SK-N-SH treated with all-trans-retinoic acid at 6 μM for 48 hours (cell line): Measurements from ENCODE around the gene TPST2.

ENCODE experiments used
- ATAC-seq: fragments of 200-7000 bp; cut with Tn5 transposase; 3 replicates; pipeline ENCODE4 v1.9.1; 2020; ENCODE audit warnings: mild to moderate bottlenecking, moderate library complexity
- ARNTL ChIP-seq: fragments of 450-650 bp; formaldehyde crosslinking; IDR thresholded peaks from 2 replicates; pipeline ENCODE4 v1.5.0; 2020; ENCODE audit warnings: low read depth, mild to moderate bottlenecking, moderate library complexity, borderline replicate concordance
- BACH2 ChIP-seq: fragments of 250-450 bp; sonication (Bioruptor Pico); IDR thresholded peaks from 2 replicates; pipeline ENCODE4 v1.9.0; 2021; ENCODE audit warnings: mild to moderate bottlenecking, borderline replicate concordance
- CREB5 ChIP-seq: fragments of 250-450 bp; sonication (Bioruptor Pico); IDR thresholded peaks from 2 replicates; pipeline ENCODE4 v1.5.1; 2020; ENCODE audit warnings: low read depth, mild to moderate bottlenecking, moderate library complexity
- CSDC2 ChIP-seq: fragments of 250-450 bp; sonication (Bioruptor Pico); IDR thresholded peaks from 2 replicates; pipeline ENCODE4 v1.5.0; 2020; ENCODE audit warnings: mild to moderate bottlenecking, moderate library complexity
- ESRRG ChIP-seq: fragments of 250-450 bp; sonication (Bioruptor Pico); IDR thresholded peaks from 2 replicates; pipeline ENCODE4 v1.6.1; 2021; ENCODE audit warnings: mild to moderate bottlenecking
- GLIS3 ChIP-seq: fragments of 250-450 bp; sonication (Bioruptor Pico); IDR thresholded peaks from 2 replicates; pipeline ENCODE4 v1.5.0; 2020; ENCODE audit warnings: mild to moderate bottlenecking, moderate library complexity
- ISL1 ChIP-seq: fragments of 250-450 bp; sonication (Bioruptor Pico); IDR thresholded peaks from 2 replicates; pipeline ENCODE4 v2.1.2; 2022; ENCODE audit warnings: mild to moderate bottlenecking, moderate library complexity
- OSR1 ChIP-seq: fragments of 250-450 bp; sonication (Bioruptor Pico); IDR thresholded peaks from 2 replicates; pipeline ENCODE4 v1.8.0; 2022; ENCODE audit warnings: moderate library complexity, mild to moderate bottlenecking, inconsistent platforms
- PATZ1 ChIP-seq: fragments of 250-450 bp; sonication (Bioruptor Pico); IDR thresholded peaks from 2 replicates; pipeline ENCODE4 v1.8.0; 2020; ENCODE audit warnings: mild to moderate bottlenecking, moderate library complexity, borderline replicate concordance
- PPARA ChIP-seq: fragments of 250-450 bp; sonication (Bioruptor Pico); IDR thresholded peaks from 2 replicates; pipeline ENCODE4 v1.5.0; 2020; ENCODE audit warnings: mild to moderate bottlenecking, borderline replicate concordance
- RARB ChIP-seq: fragments of 250-450 bp; sonication (Bioruptor Pico); IDR thresholded peaks from 2 replicates; pipeline ENCODE4 v1.8.0; 2021; ENCODE audit warnings: mild to moderate bottlenecking, moderate library complexity
- SNAI2 ChIP-seq: fragments of 250-450 bp; sonication (Bioruptor Pico); IDR thresholded peaks from 2 replicates; pipeline ENCODE4 v1.5.0; 2020; ENCODE audit warnings: mild to moderate bottlenecking, moderate library complexity
- TCF4 ChIP-seq: fragments of 250-450 bp; sonication (Bioruptor Pico); IDR thresholded peaks from 2 replicates; pipeline ENCODE4 v1.8.0; 2021; ENCODE audit warnings: mild to moderate bottlenecking, moderate library complexity, borderline replicate concordance
- TOX ChIP-seq: fragments of 250-450 bp; sonication (Bioruptor Pico); IDR thresholded peaks from 2 replicates; pipeline ENCODE4 v1.8.0; 2021; ENCODE audit warnings: mild to moderate bottlenecking, moderate library complexity, borderline replicate concordance
- TSHZ2 ChIP-seq: fragments of 250-450 bp; sonication (Bioruptor Pico); IDR thresholded peaks from 2 replicates; pipeline ENCODE4 v1.5.0; 2020; ENCODE audit warnings: mild to moderate bottlenecking, moderate library complexity
- ZFP3 ChIP-seq: fragments of 250-450 bp; sonication (Bioruptor Pico); IDR thresholded peaks from 2 replicates; pipeline ENCODE4 v1.5.0; 2020; ENCODE audit warnings: mild to moderate bottlenecking, moderate library complexity
- ZFP30 ChIP-seq: fragments of 450-650 bp; formaldehyde crosslinking; IDR thresholded peaks from 2 replicates; pipeline ENCODE4 v1.5.0; 2022; ENCODE audit warnings: mild to moderate bottlenecking, moderate library complexity
- ZNF565 ChIP-seq: fragments of 450-650 bp; formaldehyde crosslinking; conservative IDR thresholded peaks from 2 replicates; pipeline ENCODE4 v1.5.0; 2020; ENCODE audit warnings: low read depth, mild to moderate bottlenecking, moderate library complexity
- ZNF8 ChIP-seq: fragments of 450-650 bp; formaldehyde crosslinking; IDR thresholded peaks from 2 replicates; pipeline ENCODE4 v1.5.0; 2020; ENCODE audit warnings: mild to moderate bottlenecking, moderate library complexity

TPST2 gene

GRCh38 chr22:26489447-26490036 is 100.4 kb downstream of the TPST2 start:
- no peak for ATAC-seq
- TF ChIP-seq ARNTL (CRISPR knock-in tag) (no peak), ESRRG (no peak), PATZ1 (CRISPR knock-in tag) (no peak), TOX (CRISPR knock-in tag) (no peak), TCF4 (CRISPR knock-in tag) (no peak), ZNF8 (no peak), GLIS3 (CRISPR knock-in tag) (no peak), PPARA (no peak), OSR1 (CRISPR knock-in tag) (no peak), ZNF565 (no peak), ZFP30 (CRISPR knock-in tag) (no peak), ZFP3 (CRISPR knock-in tag) (no peak), RARB (CRISPR knock-in tag) (no peak), BACH2 (no peak), CREB5 (CRISPR knock-in tag) (no peak), SNAI2 (CRISPR knock-in tag) (no peak)

GRCh38 chr22:26487996-26488395 is 101.9 kb downstream of the TPST2 start:
- no peak for ATAC-seq
- no peak for TF ChIP-seq SNAI2 (CRISPR knock-in tag)
- TF ChIP-seq OSR1 (CRISPR knock-in tag): no peak
- no peak for TF ChIP-seq BACH2
- TF ChIP-seq ZFP30 (CRISPR knock-in tag): no peak
- TF ChIP-seq RARB (CRISPR knock-in tag): no peak
- no peak for TF ChIP-seq ARNTL (CRISPR knock-in tag)
- no peak for TF ChIP-seq ESRRG

- TF ChIP-seq TOX (CRISPR knock-in tag): no peak
- TF ChIP-seq ISL1 (CRISPR knock-in tag): no peak
- no peak for TF ChIP-seq GLIS3 (CRISPR knock-in tag)
- no peak for TF ChIP-seq CSDC2
- no peak for TF ChIP-seq ZFP30 (CRISPR knock-in tag)
- TF ChIP-seq ARNTL (CRISPR knock-in tag): no peak
- TF ChIP-seq ZFP3 (CRISPR knock-in tag): no peak
- TF ChIP-seq CREB5 (CRISPR knock-in tag): no peak
- no peak for ATAC-seq
Measured at GRCh38 chr22:26486394-26486793, 103.5 kb downstream of the TPST2 start.

- TF ChIP-seq ZNF565: no peak
- TF ChIP-seq ZFP3 (CRISPR knock-in tag): no peak
- no peak for TF ChIP-seq ARNTL (CRISPR knock-in tag)
- no peak for TF ChIP-seq ZNF8
- no peak for TF ChIP-seq OSR1 (CRISPR knock-in tag)
- TF ChIP-seq BACH2: no peak
- TF ChIP-seq GLIS3 (CRISPR knock-in tag): no peak
- no peak for TF ChIP-seq SNAI2 (CRISPR knock-in tag)
- TF ChIP-seq TCF4 (CRISPR knock-in tag): no peak
- no peak for TF ChIP-seq TOX (CRISPR knock-in tag)
- no peak for TF ChIP-seq ISL1 (CRISPR knock-in tag)
- TF ChIP-seq ESRRG: no peak
- TF ChIP-seq TSHZ2 (CRISPR knock-in tag): no peak
- no peak for TF ChIP-seq PPARA
- no peak for ATAC-seq
Measured at GRCh38 chr22:26485806-26486390, 104.0 kb downstream of the TPST2 start.
